PC-3 (cell line): ENCODE results near the gene MKI67. TPM values are rescaled to one million over a fixed set of nuclear protein-coding genes. Genes with fewer than 3 reads are reported as not detected.

Source experiments
- ATAC-seq: fragments of 200-7000 bp; cut with Tn5 transposase; 2 replicates; pipeline ENCODE4 v1.9.1; 2020; ENCODE audit warnings: mild to moderate bottlenecking, moderate library complexity
- BruUV-seq: library from RNA; stranded (reverse); fragments of 400-500 nt; replicated peaks from 2 replicates; lab custom pipeline; 2021; lab: Mats Ljungman, UMichigan
- CTCF ChIA-PET: fragments of 300-600 bp; sonication (Branson Sonifier 250); formaldehyde crosslinking; loops from one replicate; lab custom pipeline; 2022; ENCODE audit warnings: antibody characterized with exemption; lab: Charles Lee
- POLR2A ChIA-PET: fragments of 300-600 bp; sonication (Branson Sonifier 250); formaldehyde crosslinking; loops from one replicate; lab custom pipeline; 2022; ENCODE audit warnings: antibody characterized with exemption; ENCODE audit not compliant: unreplicated experiment; lab: Charles Lee
- DNase-seq: peaks from one replicate; pipeline ENCODE4 v3.0.0-alpha.2; 2015
- H2AFZ ChIP-seq: fragments of 300-600 bp; sonication (generic); 2 replicates; pipeline ENCODE4 v1.6.0; 2016; ENCODE audit warnings: antibody characterized with exemption, low read length
- H3F3A ChIP-seq: fragments of 300-600 bp; sonication (generic); one replicate; pipeline ENCODE4 v1.6.0; 2017; ENCODE audit warnings: antibody characterized with exemption, low read length, control low read depth, mild to moderate bottlenecking; ENCODE audit not compliant: unreplicated experiment
- H3K27ac ChIP-seq: fragments of 300-600 bp; sonication (generic); 2 replicates; pipeline ENCODE4 v1.5.1; 2016; ENCODE audit warnings: mild to moderate bottlenecking, low read length
- H3K27me3 ChIP-seq: fragments of 300-600 bp; sonication (generic); 2 replicates; pipeline ENCODE4 v1.6.1; 2016; ENCODE audit warnings: low read length, mixed read lengths
- H3K36me3 ChIP-seq: fragments of 300-600 bp; sonication (generic); 2 replicates; pipeline ENCODE4 v1.6.1; 2016; ENCODE audit warnings: low read depth, mixed run types, low read length, mixed read lengths
- H3K4me1 ChIP-seq: fragments of 300-600 bp; sonication (generic); 2 replicates; pipeline ENCODE4 v1.5.1; 2016; ENCODE audit warnings: low read length; ENCODE audit not compliant: insufficient read depth
- H3K4me2 ChIP-seq: fragments of 300-600 bp; sonication (generic); 2 replicates; pipeline ENCODE4 v1.6.0; 2016; ENCODE audit warnings: low read length
- H3K4me3 ChIP-seq: fragments of 300-600 bp; sonication (generic); 2 replicates; pipeline ENCODE4 v1.5.1; 2016; ENCODE audit warnings: mild to moderate bottlenecking, low read length, mixed read lengths
- H3K79me2 ChIP-seq: fragments of 300-600 bp; sonication (generic); 2 replicates; pipeline ENCODE4 v1.6.1; 2017; ENCODE audit warnings: low read length, mixed read lengths
- H3K9ac ChIP-seq: fragments of 300-600 bp; sonication (generic); 2 replicates; pipeline ENCODE4 v1.6.0; 2016; ENCODE audit warnings: mild to moderate bottlenecking, low read length
- H3K9me2 ChIP-seq: fragments of 300-600 bp; sonication (generic); replicated peaks from 2 replicates; pipeline ENCODE4 v1.6.1; 2016; ENCODE audit warnings: mixed run types, low read length, mixed read lengths
- H3K9me3 ChIP-seq: fragments of 300-600 bp; sonication (generic); 2 replicates; pipeline ENCODE4 v1.6.1; 2016; ENCODE audit warnings: low read length, mixed read lengths
- H4K20me1 ChIP-seq: fragments of 300-600 bp; sonication (generic); 2 replicates; pipeline ENCODE4 v1.6.1; 2016; ENCODE audit warnings: low read length, mixed read lengths
- CTCF ChIP-seq: fragments of 300-600 bp; sonication (generic); conservative IDR thresholded peaks from 2 replicates; pipeline ENCODE4 v1.5.1; 2017; ENCODE audit warnings: antibody characterized with exemption, low read depth, mild to moderate bottlenecking, low read length
- EZH2 ChIP-seq: fragments of 300-600 bp; sonication (generic); IDR thresholded peaks from one replicate; pipeline ENCODE4 v1.6.1; 2017; ENCODE audit warnings: antibody characterized with exemption, mild to moderate bottlenecking, low read length; ENCODE audit not compliant: unreplicated experiment
- EZH2phosphoT487 ChIP-seq: fragments of 300-600 bp; sonication (generic); IDR thresholded peaks from 2 replicates; pipeline ENCODE4 v1.6.1; 2018; ENCODE audit warnings: mild to moderate bottlenecking, antibody characterized with exemption, low read length, borderline replicate concordance
- intact Hi-C: fragments of 100-400 bp; cut with micrococcal nuclease; formaldehyde crosslinking; loops from 2 replicates; pipeline ENCODE4 v1.9.0; 2023
- total RNA-seq: library from RNA; depleted of rRNA; stranded (reverse); fragments of >200 nt; gene quantifications from 2 replicates; pipeline ENCODE4 v1.2.3, GENCODE V29; 2014

The MKI67 gene
- total RNA-seq, 1 experiment from 2014 or later, result 66.0 TPM

GRCh38 chr10:128130051-128130450 is 3.8 kb upstream of the MKI67 start:
- Histone ChIP-seq H3K4me1 (0 out of 2 replicates have a peak, but pooled peaks cover 6% of the 10 kb centered on the region), H2AFZ (no peak overlapping the region), H3K4me2 (no peak overlapping the region), H3K27ac (no peak overlapping the region), H3K27me3 (no peaks in the 10 kb centered on the region), H3K36me3 (no peaks in the 10 kb centered on the region), H3K79me2 (peaks cover 12% of the 10 kb centered on the region), H3K9me3 (no peaks in the 10 kb centered on the region), H3K9ac (no peak overlapping the region), H3F3A (no peaks in the 10 kb centered on the region), H3K4me3 (no peak overlapping the region), H3K9me2 (no peaks in the 10 kb centered on the region), H4K20me1 (peaks cover 2% of the 10 kb centered on the region; the same call in 1 of the 2 replicates)
- intact Hi-C loops, result no loop called here
- no peak for TF ChIP-seq EZH2phosphoT487
- no peak for TF ChIP-seq CTCF
- TF ChIP-seq EZH2, result no peak
- no peak for DNase-seq
- BruUV-seq, result no TSS peak
- ATAC-seq, result no peak
- POLR2A ChIA-PET, result no interaction called here
- CTCF ChIA-PET, result no interaction called here

GRCh38 chr10:128128582-128128981 is 2.4 kb upstream of the MKI67 start:
- peaks cover 27% of the 10 kb centered on the region for H3K79me2 ChIP-seq
- DNase-seq (no peak), ATAC-seq (no peak)
- H3K9ac ChIP-seq, result no peak overlapping the region
- intact Hi-C loops, result no loop called here
- POLR2A ChIA-PET, result no interaction called here
- no peaks in the 10 kb centered on the region for H3F3A ChIP-seq
- BruUV-seq, result no TSS peak
- H3K4me3 ChIP-seq, result no peak overlapping the region
- no peak overlapping the region for H3K4me2 ChIP-seq
- peaks cover 9% of the 10 kb centered on the region for H3K36me3 ChIP-seq
- H3K9me2 ChIP-seq, result no peaks in the 10 kb centered on the region
- H2AFZ ChIP-seq, result no peak overlapping the region
- peaks cover 16% of the 10 kb centered on the region; the same call in 1 of the 2 replicates for H4K20me1 ChIP-seq
- no peaks in the 10 kb centered on the region for H3K9me3 ChIP-seq
- peaks cover 16% of the 10 kb centered on the region for H3K4me1 ChIP-seq
- no peaks in the 10 kb centered on the region for H3K27me3 ChIP-seq
- CTCF ChIA-PET, result no interaction called here
- TF ChIP-seq EZH2phosphoT487, result no peak
- TF ChIP-seq EZH2, result no peak
- TF ChIP-seq CTCF, result no peak
- no peak overlapping the region for H3K27ac ChIP-seq

GRCh38 chr10:128125416-128125943 is 743 bp downstream of the MKI67 start:
- Histone ChIP-seq H3K9me2 (no peaks in the 10 kb centered on the region), H3F3A (no peaks in the 10 kb centered on the region), H3K36me3 (peaks cover 31% of the 10 kb centered on the region), H2AFZ (peak overlapping the region; percentile 73; the same call in 1 of the 2 replicates), H3K27me3 (no peaks in the 10 kb centered on the region), H4K20me1 (peaks cover 31% of the 10 kb centered on the region; the same call in 1 of the 2 replicates), H3K27ac (peak overlapping the region; percentile 40), H3K9me3 (no peaks in the 10 kb centered on the region), H3K4me2 (peak overlapping the region; percentile 98), H3K9ac (peak overlapping the region; percentile 97), H3K4me3 (peak overlapping the region; percentile 77), H3K4me1 (peaks cover 26% of the 10 kb centered on the region), H3K79me2 (peaks cover 54% of the 10 kb centered on the region)
- POLR2A ChIA-PET, result no interaction called here
- DNase-seq (peak; percentile 8), ATAC-seq (no peak; the same call in 1 of the 2 replicates)
- intact Hi-C loops, result no loop called here
- CTCF ChIA-PET, result no interaction called here
- no TSS peak for BruUV-seq
- TF ChIP-seq EZH2phosphoT487 (no peak), EZH2 (no peak), CTCF (no peak)
